Epithelial cell of prostate (primary cell): Measurements from ENCODE around the gene CPSF3.

ENCODE experiments used
- DNase-seq: peaks from one replicate; pipeline ENCODE4 v3.0.0-alpha.2; 2011; ENCODE audit warnings: low read depth, low spot score
- H3K27ac ChIP-seq: fragments of 450-650 bp; 2 replicates; pipeline ENCODE4 v1.5.1; 2017; ENCODE audit warnings: mild to moderate bottlenecking

CPSF3 gene

DNA sequence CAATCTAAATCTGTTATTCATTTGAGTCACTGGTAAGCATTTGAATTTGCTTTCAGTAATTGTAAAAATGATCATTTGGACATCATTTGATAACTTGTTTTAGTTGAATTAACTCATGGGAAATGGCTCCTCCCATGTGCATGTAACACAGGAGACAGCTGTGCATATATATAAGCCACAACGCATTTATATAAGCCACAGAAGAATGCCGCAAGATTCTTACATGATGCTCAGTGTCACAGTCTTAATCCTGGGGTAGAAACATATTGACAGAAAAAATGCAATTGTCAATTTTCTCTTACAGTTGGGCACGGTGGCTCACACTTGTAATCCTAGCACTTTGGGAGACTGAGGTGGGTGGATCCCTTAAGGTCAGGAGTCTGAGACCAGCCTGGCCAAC, 37.6 kb downstream of the CPSF3 start:
- DNase-seq = no peak
- no peak overlapping the region for H3K27ac ChIP-seq

DNA sequence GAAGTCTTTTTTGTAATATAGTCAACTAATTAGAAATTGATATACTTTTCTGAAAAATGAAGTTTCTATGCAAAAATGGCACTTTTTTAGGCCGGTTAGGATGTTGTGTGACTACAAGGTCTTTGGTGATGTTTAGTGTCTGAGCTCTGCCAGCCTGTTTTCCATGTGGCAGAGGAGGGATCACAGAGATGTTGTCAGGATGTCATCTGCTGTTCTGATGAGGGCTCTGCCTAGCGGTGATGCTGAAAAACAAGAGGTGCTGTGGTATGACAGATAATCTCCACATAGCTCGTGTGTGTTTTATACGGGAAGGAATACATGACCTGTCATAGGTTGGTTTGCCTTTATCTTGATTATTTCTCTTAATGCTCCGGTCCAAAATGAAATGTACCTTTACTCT, 38.9 kb downstream of the CPSF3 start:
- no peak overlapping the region for H3K27ac ChIP-seq
- DNase-seq = no peak

DNA sequence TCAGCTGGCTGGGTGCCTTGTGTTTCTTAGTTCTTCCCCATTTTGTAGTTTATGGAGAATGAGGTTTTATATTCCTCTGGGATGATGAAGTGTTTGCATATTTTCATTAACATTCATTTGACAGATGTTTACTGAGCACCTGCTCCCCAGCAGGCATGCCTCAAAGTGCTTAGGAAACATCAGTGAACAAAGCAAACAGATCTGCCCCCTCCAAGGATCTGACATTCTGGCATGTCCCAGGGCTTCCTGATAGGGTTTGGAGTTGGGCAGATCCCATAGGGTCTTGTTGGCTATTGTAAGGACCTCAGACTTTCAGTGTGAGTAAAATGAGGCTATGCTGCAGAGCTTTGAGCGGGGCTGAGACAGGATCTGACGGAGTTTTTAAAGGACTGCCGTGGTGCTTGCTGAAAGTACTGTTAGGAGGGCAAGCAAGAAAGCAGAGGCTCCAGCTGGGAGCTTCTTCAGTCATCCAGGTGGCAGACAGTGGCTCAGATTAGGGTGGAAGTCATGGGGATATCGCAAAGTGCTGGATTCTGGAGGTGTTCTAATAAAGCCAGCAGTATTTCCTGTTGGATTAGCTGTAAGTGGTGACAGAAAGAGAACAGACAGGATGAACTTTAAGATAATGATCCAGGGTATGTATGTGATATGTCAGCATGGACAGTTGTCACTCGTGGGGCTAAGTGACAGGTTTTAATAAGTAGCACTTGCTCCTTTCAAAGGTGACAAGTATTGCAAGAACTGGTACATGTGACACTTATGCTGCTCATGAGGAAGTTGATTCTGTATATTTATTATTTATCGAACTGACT, 39.6 kb downstream of the CPSF3 start:
- H3K27ac ChIP-seq = no peak overlapping the region
- no peak for DNase-seq

DNA sequence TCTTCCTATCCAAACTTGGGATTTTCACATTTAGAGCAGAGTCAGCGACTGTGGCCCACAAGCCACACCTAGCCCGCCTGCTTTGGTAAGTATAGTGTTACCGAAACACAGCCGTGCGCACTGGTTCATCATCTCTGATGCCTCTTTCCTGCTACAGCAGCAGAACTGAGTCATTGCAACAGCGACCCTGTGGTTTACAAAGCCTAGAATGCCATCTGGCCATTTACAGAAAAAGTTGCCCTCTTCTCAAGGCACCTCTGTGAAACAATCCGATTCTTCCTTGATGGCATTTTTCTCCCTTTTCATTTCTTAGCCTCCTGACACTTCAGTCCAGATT, 40.2 kb downstream of the CPSF3 start:
- H3K27ac ChIP-seq = no peak overlapping the region
- DNase-seq = no peak

DNA sequence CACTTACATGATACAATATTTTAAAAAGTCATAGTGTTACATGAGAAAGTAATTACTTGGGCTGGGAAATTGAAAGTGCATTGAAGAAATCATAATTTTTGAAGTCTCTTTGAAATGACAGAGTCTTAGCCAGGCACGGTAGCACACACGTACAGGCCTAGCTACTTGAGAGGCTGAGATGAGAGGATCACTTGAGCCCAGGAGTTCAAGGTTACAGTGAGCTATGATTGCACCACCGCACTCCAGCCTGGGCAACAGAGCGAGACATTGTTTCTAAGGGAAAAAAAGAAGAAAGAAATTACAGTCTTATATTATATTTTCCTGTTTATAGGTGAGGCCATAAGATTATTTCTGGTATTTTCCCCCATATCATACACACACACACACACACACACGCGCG, 41.7 kb downstream of the CPSF3 start:
- H3K27ac ChIP-seq = no peak overlapping the region
- DNase-seq = no peak

DNA sequence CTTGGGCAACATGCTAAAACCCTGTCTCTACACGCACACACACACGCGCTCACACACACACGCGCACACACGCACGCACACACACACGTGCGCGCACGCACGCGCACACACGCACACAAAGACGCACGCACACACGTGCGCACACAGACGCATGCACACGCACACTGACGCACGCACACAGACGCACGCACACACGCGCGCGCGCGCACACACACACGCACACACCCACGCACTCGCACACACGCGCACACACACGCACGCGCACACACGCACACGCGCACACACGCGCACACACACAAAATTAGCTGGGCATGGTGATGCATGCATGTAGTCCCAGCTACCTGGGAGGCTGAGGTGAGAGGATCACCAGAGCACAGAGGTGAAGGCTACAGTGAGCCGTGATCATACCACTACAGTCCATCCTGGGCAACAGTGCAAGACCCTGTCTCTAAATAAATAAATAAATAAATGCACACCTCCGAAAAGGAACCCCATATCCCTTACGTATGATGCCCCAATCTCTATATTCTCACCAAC, 42.8 kb downstream of the CPSF3 start:
- no peak overlapping the region for H3K27ac ChIP-seq
- DNase-seq = no peak

DNA sequence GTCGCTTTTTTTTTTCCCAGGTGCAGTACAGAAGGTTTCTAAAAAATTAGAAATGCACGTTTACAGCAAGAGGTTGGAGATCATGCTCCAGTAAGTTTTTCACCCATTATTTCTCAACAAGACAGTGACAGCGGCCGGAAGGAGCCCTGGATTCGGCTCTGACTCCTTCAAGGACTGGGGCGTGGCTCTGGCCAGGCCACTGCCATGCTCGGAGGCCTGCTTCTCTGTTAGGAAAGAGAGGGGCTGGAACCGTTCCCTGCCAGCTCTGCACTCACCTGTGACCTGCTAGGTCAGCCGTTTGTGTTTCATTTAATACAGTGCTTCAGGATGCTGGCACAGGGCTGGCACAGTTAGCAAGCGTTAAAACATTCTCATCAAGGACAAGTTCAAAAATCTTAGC, 44.2 kb downstream of the CPSF3 start:
- DNase-seq = no peak
- no peak overlapping the region for H3K27ac ChIP-seq

DNA sequence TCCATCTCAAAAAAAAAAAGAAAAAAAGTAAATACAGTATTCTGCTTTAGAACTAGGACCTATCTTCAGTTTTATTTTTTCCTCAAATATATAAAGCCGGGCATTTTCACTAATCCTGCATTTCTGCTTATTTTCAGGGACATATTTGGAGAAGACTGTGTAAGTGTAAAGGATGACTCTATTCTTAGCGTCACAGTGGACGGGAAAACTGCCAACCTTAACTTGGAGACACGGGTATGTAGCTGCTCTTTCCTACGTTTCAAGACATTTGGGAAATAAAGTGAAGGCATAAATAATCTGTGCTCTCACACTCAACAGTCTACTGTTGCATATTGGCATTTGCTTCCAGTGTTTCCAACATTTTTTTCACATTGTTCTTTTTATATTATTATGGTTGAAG, 47.8 kb downstream of the CPSF3 start:
- H3K27ac ChIP-seq = no peak overlapping the region
- no peak for DNase-seq

DNA sequence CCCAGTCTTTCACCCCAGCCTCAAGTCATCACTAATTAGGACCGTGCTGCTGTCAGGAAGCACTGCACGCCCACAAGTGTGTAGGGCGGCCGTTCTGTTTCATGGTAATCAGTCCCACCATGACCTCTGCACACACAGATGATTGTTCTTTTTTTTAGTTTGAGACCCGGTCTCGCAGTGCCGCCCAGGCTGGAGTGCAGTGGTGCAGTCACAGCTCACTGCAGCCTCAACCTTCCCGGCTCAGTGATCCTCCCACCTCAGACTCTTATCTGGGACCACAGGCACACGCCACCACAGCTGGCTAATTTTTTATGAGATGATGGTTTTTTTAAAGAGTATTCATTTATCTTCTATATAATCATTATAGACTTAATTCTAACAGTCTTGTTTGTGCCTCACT, 49.1 kb downstream of the CPSF3 start:
- H3K27ac ChIP-seq = no peak overlapping the region
- DNase-seq = no peak

DNA sequence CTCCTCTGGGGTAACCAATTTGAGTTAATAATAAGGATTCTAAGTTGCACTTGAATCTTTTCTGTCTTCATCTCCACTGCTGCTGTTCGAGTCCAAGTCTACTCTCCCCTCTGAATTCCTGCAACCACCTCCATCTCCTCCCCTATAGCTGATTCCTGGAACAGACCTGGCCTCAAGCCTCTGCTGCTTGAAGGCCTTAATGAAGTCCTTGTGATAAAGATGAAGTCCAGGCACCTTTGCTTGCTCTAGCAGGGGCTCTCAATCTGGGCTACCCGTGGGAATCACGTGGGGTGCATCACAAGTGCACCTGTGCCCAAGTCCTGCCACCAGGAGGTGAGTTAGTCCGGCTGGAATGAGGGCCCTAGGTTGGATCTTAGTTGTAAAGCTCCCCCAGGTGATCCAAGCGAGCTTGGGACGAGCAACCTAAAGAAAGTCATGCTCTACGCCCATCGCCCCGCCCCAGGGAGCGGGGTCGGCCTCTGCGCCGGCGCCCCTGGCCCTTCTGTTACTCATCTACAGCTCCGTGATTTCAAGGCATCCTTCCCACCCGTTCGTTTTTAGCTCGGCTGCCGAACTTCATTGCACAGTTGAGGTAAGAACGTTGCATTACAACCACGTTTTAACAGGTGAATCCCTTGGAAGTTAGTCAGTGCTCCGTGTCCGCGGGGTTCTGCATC, 50.0 kb downstream of the CPSF3 start:
- no peak for DNase-seq
- H3K27ac ChIP-seq = peak overlapping the region; percentile 80

DNA sequence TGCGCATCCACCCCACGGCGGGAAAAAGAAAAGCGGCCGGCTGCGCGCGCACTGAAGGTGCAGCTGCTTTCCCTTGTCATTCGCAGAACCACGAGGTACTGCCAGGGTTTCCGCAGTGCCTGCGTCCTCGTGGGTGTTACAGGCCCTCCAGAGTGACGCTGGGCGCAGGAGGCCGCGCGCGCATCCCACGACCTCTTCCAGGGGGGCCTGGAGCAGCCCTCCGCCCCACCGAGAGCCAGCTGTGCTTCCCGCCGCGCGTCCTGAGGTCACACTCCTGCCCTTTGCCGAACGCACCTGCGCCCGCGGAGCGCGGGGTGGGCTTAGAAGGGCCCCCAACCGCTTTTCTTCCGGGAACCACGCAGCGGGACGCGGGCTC, 50.5 kb downstream of the CPSF3 start:
- DNase-seq = no peak
- H3K27ac ChIP-seq = peak overlapping the region; percentile 80

DNA sequence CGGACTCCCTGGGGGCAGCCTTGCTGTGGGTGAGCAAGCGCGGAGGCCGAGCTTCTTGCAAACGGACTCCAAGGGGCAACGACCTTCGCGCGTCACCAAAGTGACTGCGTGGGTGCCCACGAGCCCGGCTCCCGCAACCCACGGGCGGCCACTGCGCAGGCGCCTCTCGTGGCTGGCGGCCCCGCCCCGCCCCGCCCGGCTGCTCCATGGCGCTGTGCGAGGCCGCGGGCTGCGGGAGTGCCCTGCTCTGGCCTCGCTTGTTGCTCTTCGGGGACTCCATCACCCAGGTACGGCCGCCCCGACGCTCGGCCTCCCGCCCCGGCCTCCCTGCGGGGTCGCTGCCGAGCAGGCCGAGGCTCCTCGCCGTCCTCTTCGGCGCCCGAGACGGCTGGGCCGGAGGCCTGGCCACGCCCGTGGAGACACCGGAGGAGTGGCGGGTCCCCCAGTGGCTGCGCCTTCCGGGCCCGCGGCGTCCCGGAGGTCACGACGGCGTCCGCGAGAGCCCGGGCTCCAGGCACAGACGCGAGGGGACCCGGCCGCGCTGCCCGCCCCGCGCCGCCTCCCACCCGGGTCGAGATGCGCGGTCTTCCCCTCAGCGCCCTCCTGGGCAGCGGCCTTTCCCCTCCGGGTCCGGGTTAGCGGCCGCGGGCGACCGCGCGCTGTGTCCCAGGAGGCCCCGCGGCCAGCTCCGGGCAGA, 51.1 kb downstream of the CPSF3 start, which contains the start of gene IAH1:
Gene IAH1 (plus strand): TSS at position 191 of the 697 bp plus-strand sequence. CDS start 16 bp downstream, at position 207.
- no peak for DNase-seq
- peak within 1 kb of the TSS; percentile 80 for H3K27ac ChIP-seq

DNA sequence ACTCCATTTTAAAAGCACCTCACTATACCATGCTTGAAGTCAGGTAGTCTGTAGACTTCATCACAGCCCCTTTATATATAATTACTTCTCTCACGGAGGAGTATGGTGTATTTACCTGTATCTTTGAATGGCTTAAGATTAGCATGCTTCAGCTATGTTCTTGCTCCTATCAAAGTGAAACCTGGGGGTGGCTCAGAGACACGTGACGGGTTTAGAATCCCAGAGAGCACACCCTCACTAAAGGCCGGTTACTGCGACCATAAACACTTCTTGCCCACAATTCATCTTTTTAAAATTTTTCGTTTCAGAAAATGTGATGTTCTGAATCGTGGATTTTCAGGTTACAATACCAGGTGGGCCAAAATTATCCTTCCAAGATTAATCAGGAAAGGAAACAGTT, 54.5 kb downstream of the CPSF3 start:
- no peak for DNase-seq
- no peak overlapping the region for H3K27ac ChIP-seq

DNA sequence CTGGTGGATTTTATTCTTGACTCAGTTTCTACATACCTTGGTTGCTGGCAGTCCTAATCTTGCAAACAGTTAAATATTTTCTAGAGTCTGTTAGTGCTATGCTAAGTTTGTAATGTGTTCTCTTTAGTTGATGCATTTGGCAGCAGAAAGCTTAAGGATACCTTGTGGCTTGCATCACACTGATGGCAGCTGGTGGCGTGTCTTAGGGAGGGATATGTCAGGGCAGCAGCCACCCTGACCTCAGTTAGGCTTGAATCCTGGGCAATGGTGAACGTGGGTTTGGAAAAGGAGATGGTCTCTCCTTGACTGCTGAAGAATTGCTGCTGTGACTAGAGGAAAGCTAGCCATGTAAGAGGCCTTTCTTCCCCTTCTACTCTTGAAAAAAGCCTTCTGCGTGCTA, 55.1 kb downstream of the CPSF3 start:
- no peak for DNase-seq
- H3K27ac ChIP-seq = no peak overlapping the region

DNA sequence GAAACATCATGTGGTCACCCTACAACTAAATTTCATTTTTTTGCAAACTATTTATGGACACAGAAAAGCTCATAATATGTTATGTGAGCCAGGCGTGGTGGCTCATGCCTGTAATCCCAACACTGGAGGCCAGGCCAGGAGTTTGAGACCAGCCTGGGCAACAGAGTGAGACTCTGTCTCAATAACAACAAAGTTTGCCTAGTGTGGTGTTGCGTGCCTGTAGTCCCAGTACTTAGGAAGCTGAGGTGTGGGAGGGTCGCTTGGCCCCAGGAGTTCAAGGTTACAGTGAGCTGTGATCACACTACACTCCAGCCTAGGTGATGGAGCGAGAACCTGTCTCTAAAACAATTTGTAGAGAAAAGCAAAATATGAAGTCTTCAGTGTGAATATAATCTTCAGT, 56.7 kb downstream of the CPSF3 start:
- H3K27ac ChIP-seq = no peak overlapping the region
- DNase-seq = no peak

DNA sequence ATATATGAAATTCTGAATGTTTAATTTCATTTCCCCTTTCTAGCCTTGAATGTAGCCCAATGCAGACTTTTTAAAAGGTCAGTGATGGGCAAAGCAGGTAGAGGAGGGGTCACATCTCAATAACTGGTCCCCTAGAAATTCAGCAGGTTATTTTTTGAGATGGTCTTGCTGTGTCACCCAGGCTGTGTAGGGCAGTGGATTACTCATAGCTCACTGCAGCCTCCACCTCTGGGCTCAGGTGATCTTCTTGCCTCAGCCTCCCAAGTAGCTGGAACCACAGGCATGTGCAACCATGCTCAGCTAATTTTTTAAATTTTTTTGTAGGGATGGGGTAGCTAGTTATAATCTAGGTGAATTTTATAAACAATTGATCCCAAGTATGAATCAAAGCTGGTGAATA, 59.7 kb downstream of the CPSF3 start:
- peak overlapping the region; percentile 14 for H3K27ac ChIP-seq
- DNase-seq = no peak

DNA sequence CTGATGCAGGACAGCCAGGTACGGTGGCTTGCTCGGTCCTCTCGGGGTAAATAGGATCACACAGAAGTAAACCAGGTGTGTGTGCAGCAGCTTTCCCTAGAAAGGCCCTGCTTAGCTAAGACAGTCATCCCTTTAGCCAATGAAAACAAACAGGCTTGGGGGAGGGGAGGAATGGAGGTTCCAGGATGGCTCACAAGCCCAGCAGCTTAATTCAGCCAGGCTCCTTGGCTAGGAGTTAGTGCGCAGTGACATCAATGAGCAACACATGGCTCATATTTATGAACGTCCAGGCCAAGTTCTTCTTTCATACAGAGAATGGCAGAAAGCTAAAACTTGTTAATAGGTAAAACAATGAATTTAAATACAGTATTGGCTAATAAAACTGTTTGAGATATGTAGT, 61.1 kb downstream of the CPSF3 start:
- no peak for DNase-seq
- no peak overlapping the region for H3K27ac ChIP-seq

DNA sequence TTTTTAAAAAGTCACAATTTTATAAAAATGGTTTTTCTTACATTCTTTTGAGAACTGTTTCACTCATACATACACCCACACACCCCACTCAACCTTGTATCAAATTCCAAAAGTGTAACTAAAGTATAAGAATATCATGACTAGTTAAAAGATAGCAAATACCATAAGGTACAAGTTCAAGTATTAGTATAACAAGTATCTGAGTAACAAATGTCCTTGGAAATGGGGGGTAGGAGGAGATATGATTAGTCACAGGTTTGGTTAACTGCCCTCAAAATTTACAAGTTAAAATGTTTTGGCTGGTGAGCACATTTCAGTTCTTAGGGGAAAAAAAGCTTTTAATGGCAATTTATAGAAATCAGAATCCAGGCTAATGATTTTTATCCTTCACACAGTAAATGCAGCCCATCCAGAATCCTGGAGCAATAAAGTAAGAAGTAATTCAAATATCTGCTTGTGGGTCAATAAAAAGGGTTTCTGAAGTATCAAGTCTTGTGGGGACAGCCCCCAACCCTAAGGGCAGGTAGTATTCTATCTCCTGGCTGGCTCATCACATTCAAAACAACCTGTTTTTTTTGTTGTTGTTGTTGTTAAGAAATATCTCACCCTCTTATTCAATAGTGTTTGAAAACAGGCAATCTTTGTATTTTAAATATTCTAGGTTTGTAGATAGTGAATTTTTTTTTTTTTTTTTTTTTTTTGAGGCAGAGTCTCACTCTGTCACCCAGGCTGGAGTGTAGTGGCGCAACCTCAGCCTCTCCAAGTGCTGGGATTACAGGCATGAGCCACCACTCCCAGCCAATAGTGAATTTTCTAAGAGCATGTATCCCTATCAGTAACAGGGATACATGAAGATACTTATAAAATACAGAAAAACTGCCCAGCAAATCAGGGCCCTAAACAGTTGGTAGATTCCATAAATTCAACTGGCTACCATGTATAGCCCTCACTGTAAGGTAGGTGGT, 65.4 kb downstream of the CPSF3 start:
- DNase-seq = no peak

DNA sequence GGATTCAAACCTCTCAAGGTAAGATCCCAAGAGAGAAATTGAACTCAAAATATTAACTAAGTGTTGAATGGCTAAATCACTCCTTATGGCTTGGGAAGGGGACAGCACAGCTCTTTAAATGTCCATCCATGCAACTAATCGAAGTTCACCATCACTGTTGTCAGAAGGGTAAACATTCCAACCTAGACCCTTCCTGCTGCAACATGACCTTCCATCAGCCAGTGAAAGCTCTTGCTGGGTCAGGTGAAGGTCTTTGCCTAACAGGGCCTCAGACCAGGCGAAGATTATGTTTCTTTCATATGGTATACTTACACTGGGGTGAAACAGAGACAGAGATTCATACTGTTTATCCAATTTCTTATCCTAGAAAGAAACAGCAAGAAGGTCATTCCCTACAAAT, 67.3 kb downstream of the CPSF3 start:
- H3K27ac ChIP-seq = no peak overlapping the region
- no peak for DNase-seq

More for the DNA sequence above, 65.4 kb downstream of the CPSF3 start:
- no peak overlapping the region for H3K27ac ChIP-seq

DNA sequence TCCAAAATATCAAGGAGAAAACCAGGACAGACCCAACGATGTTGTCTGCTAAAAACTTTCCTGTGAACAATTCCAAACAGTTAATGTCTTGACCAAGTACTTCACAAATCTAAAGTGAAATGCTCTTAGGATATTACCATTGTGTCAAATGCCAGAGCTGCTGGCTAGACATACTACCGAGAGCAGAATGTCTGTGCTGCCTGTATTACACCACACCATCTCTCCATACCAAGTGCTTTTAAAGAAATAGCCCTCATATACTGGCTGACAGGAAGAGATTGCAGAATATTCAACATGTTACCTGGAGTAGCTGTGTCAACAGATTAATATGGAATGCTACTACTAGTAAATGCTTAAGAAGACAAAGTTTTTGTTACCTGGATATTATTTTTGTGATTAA, 69.5 kb downstream of the CPSF3 start:
- no peak for DNase-seq
- no peak overlapping the region for H3K27ac ChIP-seq
